Neural cell (in vitro differentiated cells): ENCODE data around the gene NTN3. TPM values are rescaled to one million over a fixed set of nuclear protein-coding genes. Genes with fewer than 3 reads are reported as not detected.

Experiments
- H2AFZ ChIP-seq: fragments of 200-600, 300-800 bp; sonication (generic), shearing (Covaris generic); 2 replicates; pipeline ENCODE4 v1.6.0; 2014; ENCODE audit warnings: low read depth, mild to moderate bottlenecking, antibody characterized with exemption, low read length, moderate library complexity
- H3F3A ChIP-seq: fragments of 200-600 bp; shearing (Covaris generic); 2 replicates; pipeline ENCODE4 v1.6.1; 2016; ENCODE audit warnings: mild to moderate bottlenecking, moderate library complexity, mixed read lengths, antibody characterized with exemption, low read length; ENCODE audit not compliant: insufficient read depth, poor library complexity, severe bottlenecking
- H3K27ac ChIP-seq: fragments of 200-600, 300-800 bp; sonication (generic), shearing (Covaris generic); 2 replicates; pipeline ENCODE4 v1.5.1; 2014; ENCODE audit warnings: mild to moderate bottlenecking, low read length, moderate library complexity
- H3K27me3 ChIP-seq: fragments of 300-800, 200-600 bp; sonication (generic), shearing (Covaris generic); 2 replicates; pipeline ENCODE4 v1.6.0; 2014; ENCODE audit warnings: mild to moderate bottlenecking, low read depth, low read length, moderate library complexity; ENCODE audit not compliant: insufficient read depth
- H3K36me3 ChIP-seq: fragments of 300-800, 200-600 bp; sonication (generic), shearing (Covaris generic); 2 replicates; pipeline ENCODE4 v1.5.1; 2014; ENCODE audit warnings: mild to moderate bottlenecking, antibody characterized with exemption, low read length, moderate library complexity; ENCODE audit not compliant: insufficient read depth
- H3K4me2 ChIP-seq: fragments of 300-800, 200-600 bp; sonication (generic), shearing (Covaris generic); 2 replicates; pipeline ENCODE4 v1.6.0; 2014; ENCODE audit warnings: mild to moderate bottlenecking, low read length
- H3K4me3 ChIP-seq: fragments of 300-800, 200-600 bp; sonication (generic), shearing (Covaris generic); 2 replicates; pipeline ENCODE4 v1.5.1; 2014; ENCODE audit warnings: mild to moderate bottlenecking, low read length, moderate library complexity
- H3K79me2 ChIP-seq: fragments of 200-600 bp; shearing (Covaris generic); replicated peaks from 2 replicates; pipeline ENCODE4 v1.6.0; 2014; ENCODE audit warnings: mild to moderate bottlenecking, low read length, moderate library complexity; ENCODE audit not compliant: insufficient read depth
- H3K9ac ChIP-seq: fragments of 300-800, 200-600 bp; sonication (generic), shearing (Covaris generic); 2 replicates; pipeline ENCODE4 v1.6.1; 2016; ENCODE audit warnings: mild to moderate bottlenecking, low read length, mixed read lengths
- H3K9me2 ChIP-seq: fragments of 200-600 bp; shearing (Covaris generic); 2 replicates; pipeline ENCODE4 v1.6.1; 2016; ENCODE audit warnings: mild to moderate bottlenecking, low read length, mixed read lengths; ENCODE audit not compliant: insufficient read depth
- H3K9me3 ChIP-seq: fragments of 200-600, 300-800 bp; sonication (generic), shearing (Covaris generic); 2 replicates; pipeline ENCODE4 v1.6.1; 2016; ENCODE audit warnings: mild to moderate bottlenecking, mixed run types, low read length, moderate library complexity, mixed read lengths
- H4K20me1 ChIP-seq: fragments of 200-600 bp; shearing (Covaris generic); 2 replicates; pipeline ENCODE4 v1.6.1; 2016; ENCODE audit warnings: mild to moderate bottlenecking, mixed run types; ENCODE audit not compliant: insufficient read depth
- CTCF ChIP-seq: fragments of 450-650 bp; IDR thresholded peaks from 2 replicates; pipeline ENCODE4 v1.5.1; 2014; ENCODE audit warnings: antibody characterized with exemption, mild to moderate bottlenecking, moderate library complexity; ENCODE audit not compliant: poor library complexity, severe bottlenecking
- EP300 ChIP-seq: fragments of 450-650 bp; conservative IDR thresholded peaks from 2 replicates; pipeline ENCODE4 v1.6.1; 2014; ENCODE audit warnings: antibody characterized with exemption, mild to moderate bottlenecking, moderate library complexity; ENCODE audit not compliant: poor library complexity, severe bottlenecking
- EZH2 ChIP-seq: fragments of 200-600, 300-800 bp; shearing (Covaris generic), sonication (generic); IDR thresholded peaks from 2 replicates; pipeline ENCODE4 v1.6.1; 2014; ENCODE audit warnings: antibody characterized with exemption, low read length, borderline replicate concordance, mild to moderate bottlenecking; ENCODE audit not compliant: insufficient read depth, poor library complexity, severe bottlenecking
- MXI1 ChIP-seq: fragments of 450-650 bp; conservative IDR thresholded peaks from 2 replicates; pipeline ENCODE4 v1.6.1; 2014; ENCODE audit warnings: antibody characterized with exemption, mild to moderate bottlenecking; ENCODE audit not compliant: poor library complexity, severe bottlenecking
- POLR2AphosphoS5 ChIP-seq: IDR thresholded peaks from 2 replicates; pipeline ENCODE4 v1.6.1; 2012
- RAD21 ChIP-seq: fragments of 450-650 bp; conservative IDR thresholded peaks from 2 replicates; pipeline ENCODE4 v1.6.1; 2014; ENCODE audit warnings: antibody characterized with exemption, mild to moderate bottlenecking, moderate library complexity
- REST ChIP-seq: IDR thresholded peaks from 2 replicates; pipeline ENCODE4 v1.6.1; 2012; ENCODE audit warnings: borderline replicate concordance
- SMC3 ChIP-seq: fragments of 450-650 bp; conservative IDR thresholded peaks from 2 replicates; pipeline ENCODE4 v1.6.1; 2014; ENCODE audit warnings: antibody characterized with exemption, mild to moderate bottlenecking, moderate library complexity; ENCODE audit not compliant: poor library complexity
- TAF1 ChIP-seq: IDR thresholded peaks from 2 replicates; pipeline ENCODE4 v1.6.1; 2012; ENCODE audit warnings: low read depth
- polyA plus RNA-seq: library from polyadenylated mRNA; depleted of rRNA; stranded (reverse); fragments of >200 nt; gene quantifications from 2 replicates; pipeline ENCODE4 v1.2.3, GENCODE V29; 2014

Gene NTN3
- polyA plus RNA-seq, 1 donor from 2014 or later, result 1.2 TPM

GRCh38 chr16:2499890-2500429, 28.9 kb downstream of the NTN3 start:
- H4K20me1 ChIP-seq, result no peaks in the 10 kb centered on the region
- H2AFZ ChIP-seq, result no peak overlapping the region
- no peak overlapping the region for H3K9ac ChIP-seq
- H3K27me3 ChIP-seq, result no peaks in the 10 kb centered on the region
- no peaks in the 10 kb centered on the region for H3K79me2 ChIP-seq
- no peaks in the 10 kb centered on the region for H3F3A ChIP-seq
- H3K9me2 ChIP-seq, result no peaks in the 10 kb centered on the region
- no peak overlapping the region for H3K4me2 ChIP-seq
- no peaks in the 10 kb centered on the region for H3K9me3 ChIP-seq
- H3K27ac ChIP-seq, result no peak overlapping the region
- no peak overlapping the region for H3K4me3 ChIP-seq
- TF ChIP-seq EP300, result no peak
- no peak for TF ChIP-seq REST
- TF ChIP-seq MXI1, result no peak
- no peak for TF ChIP-seq EZH2
- TF ChIP-seq CTCF, result no peak
- TF ChIP-seq TAF1, result no peak
- no peak for TF ChIP-seq SMC3
- TF ChIP-seq POLR2AphosphoS5, result no peak
- TF ChIP-seq RAD21, result no peak
- H3K36me3 ChIP-seq, result no peaks in the 10 kb centered on the region

- TF ChIP-seq POLR2AphosphoS5 (no peak), EZH2 (no peak), TAF1 (no peak), REST (no peak), EP300 (no peak), CTCF (no peak), RAD21 (no peak), MXI1 (no peak)
- H3K36me3 ChIP-seq, result no peaks in the 10 kb centered on the region
- no peaks in the 10 kb centered on the region for H3K79me2 ChIP-seq
- H3K9me2 ChIP-seq, result no peaks in the 10 kb centered on the region
- no peaks in the 10 kb centered on the region for H3F3A ChIP-seq
- no peak overlapping the region for H3K4me2 ChIP-seq
- H4K20me1 ChIP-seq, result no peaks in the 10 kb centered on the region
- H3K9me3 ChIP-seq, result no peaks in the 10 kb centered on the region
- no peak overlapping the region for H2AFZ ChIP-seq
- H3K4me3 ChIP-seq, result no peak overlapping the region
- H3K9ac ChIP-seq, result no peak overlapping the region
- H3K27me3 ChIP-seq, result no peaks in the 10 kb centered on the region
- H3K27ac ChIP-seq, result no peak overlapping the region
These were observed 29.4 kb downstream of the NTN3 start for GRCh38 chr16:2500430-2500917.
